Breast epithelium (tissue), 3 donors: ENCODE results near the gene ASB7.

Source experiments
- POLR2A ChIP-seq: fragments of 450-650 bp; IDR thresholded peaks from one replicate; pipeline ENCODE4 v1.6.1; 2016; ENCODE audit warnings: antibody characterized with exemption, mild to moderate bottlenecking, moderate library complexity
- POLR2AphosphoS5 ChIP-seq, 3 donors: sonication (generic); formaldehyde crosslinking; IDR thresholded peaks; one replicate each; pipeline ENCODE4 v1.6.1; 2017; ENCODE audit warnings: antibody characterized with exemption in 3 of 3

- no peak for TF ChIP-seq POLR2A
- no peak for TF ChIP-seq POLR2AphosphoS5 (IDR thresholded peaks at IDR 0.05)
These were observed 68.2 kb downstream of the ASB7 start for GRCh38 chr15:100670505-100671021.
